ENCODE results near the gene COL5A1. TPM values are rescaled to one million over a fixed set of nuclear protein-coding genes. Genes with fewer than 3 reads are reported as not detected.

COL5A1 gene
- polyA plus RNA-seq, 12 donors = 97.3 to 862 (median 434) TPM

DNA sequence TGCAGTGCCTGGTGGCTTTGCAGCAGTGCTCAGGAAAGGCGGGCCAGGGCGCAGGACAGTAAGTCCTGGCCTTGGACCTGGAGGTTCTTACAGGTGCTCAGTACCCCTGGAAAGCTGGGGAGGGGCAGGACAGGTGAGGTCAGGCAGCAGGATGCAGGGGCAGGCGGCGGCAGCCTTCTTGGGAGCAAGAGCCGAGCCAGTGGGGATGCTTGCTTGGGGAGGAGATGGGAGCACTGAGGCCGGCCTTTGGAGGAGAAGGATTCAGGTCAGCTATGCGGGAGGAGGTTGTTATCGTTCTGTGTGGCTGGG is 98.0 kb downstream of the COL5A1 start:
- no peak for DNase-seq

DNA sequence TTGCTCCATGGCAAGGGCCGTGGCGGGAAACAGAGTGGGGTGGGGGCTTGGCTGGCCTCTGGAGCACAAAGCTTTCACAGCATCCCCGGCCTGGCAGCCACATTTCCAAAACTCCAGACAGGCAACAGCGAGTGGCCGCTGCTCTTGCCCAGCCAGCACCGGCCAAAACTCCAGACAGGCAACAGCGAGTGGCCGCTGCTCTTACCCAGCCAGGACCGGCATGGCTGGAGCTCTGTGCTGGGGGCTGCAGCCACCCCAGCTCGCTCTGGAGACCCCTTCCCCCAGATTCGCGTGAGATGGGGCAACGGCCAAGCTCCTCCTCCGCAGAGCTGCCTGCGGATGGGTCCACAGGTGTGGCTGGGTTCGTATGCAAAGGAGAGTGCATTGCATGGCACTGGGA is 98.5 kb downstream of the COL5A1 start:
- DNase-seq = no peak

DNA sequence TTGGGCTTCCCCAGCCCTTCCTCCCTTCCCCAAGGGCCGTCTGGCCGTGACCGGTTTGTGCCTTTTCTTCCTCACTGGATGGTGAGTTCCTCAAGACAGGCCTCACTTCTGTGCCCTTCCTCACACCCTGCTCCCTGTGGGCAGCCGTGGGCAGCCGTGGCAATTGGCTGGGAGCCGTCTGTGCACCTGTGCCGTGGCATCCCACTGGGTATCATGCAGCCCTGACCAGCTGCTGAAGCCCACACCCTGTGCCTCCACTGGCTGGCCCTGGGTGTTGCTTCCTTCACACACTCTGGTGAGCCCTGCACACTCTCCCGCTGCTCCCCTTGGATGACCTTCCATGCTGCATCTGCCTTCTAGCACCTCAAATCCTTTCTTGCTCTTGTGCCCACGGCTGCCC is 100.2 kb downstream of the COL5A1 start:
- DNase-seq = no peak

DNA sequence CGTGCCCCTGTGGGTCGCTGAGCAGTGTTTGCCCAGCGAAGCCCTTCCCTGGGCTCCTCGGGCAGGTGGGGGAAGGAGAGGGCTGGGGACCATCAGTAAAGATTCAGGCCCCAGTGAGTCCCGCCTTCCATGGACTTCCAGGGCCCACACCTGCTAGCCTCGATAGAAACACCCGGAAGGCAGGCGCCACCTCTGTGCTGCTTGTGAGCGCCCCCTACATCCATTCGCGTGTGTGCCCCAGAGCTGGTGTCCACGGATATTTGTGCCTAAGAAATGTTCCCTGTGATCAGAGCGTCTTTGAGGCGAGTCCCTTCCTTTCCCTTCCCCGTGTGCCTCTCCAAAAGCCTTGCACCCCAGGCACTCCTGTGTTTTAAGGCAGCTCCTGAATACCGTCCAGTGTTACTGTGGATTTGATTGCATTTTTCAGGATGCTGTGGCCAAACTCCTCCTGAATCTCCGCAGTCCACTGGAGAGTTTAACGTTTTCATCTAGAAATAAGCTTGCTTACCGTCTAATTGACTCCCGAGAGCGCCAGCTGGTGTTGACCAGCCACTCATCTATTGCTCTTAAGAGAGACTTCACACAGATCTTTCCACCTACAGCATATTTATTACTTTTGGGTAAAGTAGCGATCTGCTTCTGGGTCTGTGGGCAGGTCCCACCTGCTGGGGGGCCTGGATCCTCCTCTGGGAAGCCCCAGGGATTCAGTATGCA is 101.4 kb downstream of the COL5A1 start:
- no peak for DNase-seq

DNA sequence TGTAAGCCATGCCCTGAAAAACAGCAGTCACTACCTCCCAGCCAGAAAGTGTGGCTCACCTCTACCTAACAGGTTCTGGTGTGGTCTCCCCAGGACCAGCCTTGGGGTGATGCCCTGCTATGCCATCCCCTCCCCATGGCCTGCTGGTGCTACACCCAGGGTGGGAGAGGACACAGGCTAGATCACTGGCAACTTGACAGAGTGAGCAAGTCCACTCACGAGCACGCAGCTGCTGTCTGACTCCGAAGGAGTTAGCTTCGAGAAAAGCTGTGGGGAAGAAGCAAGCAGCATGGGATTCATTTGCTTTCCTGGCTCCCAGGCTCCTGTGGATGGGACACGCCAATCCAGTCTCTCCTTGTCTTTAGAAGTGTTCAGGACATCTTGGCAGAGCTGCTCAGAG is 102.2 kb downstream of the COL5A1 start:
- DNase-seq = no peak

DNA sequence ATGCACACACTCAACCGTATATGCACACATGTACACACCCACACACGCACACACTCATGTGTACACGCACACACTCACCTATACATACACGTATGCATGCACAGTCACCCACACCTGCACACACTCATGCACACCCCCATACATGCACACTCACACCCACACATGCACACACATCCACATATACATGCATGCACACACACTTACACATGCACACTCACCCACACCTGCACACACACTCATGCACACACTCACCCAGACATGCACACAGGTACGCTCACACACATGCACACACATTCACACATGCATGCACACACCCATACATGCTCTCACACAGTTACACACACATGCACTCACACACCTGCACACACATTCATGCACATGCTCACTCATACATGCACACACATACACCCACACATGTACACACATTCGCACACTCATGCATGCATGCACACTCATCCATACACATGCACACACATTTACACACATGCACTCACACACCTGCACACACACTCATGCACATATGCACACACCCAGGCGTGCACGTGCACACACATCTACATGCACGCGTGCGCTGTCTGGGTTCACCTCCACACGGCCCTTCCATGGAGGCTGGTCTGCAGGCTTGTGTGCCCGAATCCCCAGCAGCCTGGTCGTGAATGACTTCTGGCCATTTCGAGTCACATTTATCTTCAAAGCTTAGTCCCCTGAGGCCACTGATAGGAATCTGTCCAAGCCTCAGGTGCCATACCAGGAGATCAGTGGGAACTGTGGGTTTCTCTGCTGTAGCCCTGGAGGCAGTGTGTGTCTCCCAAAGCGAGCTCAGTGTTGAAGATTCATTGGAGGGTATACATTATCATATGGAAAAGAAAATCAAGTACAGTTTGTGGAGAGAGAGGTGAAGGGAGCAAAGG is 103.0 kb downstream of the COL5A1 start:
- no peak for DNase-seq

DNA sequence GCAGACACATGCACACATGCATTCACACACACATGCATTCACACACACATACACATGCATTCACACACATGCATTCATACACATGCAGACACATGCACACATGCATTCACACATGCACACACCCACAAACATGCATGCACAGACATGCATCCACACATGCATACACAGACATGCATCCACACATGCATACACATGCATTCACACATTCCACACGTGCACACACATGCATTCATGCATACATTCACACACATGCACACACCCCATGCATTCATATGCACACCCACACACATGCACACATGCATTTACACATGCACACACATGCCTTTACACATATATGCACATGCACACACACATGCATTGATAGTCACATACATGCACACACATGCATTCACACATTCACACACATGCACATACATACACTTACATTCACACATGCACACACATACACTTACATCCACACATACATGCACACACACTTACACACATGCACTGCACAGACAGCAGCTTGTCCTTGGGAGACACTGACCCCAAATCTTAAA is 106.4 kb downstream of the COL5A1 start:
- no peak for DNase-seq

DNA sequence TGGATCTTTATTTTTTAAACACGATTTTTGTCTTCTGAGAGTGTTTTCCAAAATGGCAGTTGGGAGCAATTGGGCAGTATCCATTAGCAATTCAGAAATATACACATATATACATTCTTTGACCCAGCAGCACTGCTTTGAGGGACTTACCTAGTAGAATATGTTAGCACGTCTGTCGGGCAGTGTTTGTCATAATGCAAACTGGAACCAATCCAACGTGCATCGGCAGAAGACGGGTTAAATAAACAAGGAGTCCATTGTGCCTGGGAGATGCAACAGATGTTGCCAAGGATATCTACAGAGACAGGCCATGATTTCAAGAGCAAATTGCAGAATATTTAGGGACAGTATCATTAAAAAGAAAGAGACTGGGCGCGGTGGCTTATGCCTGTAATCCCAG is 107.0 kb downstream of the COL5A1 start:
- no peak for DNase-seq

DNA sequence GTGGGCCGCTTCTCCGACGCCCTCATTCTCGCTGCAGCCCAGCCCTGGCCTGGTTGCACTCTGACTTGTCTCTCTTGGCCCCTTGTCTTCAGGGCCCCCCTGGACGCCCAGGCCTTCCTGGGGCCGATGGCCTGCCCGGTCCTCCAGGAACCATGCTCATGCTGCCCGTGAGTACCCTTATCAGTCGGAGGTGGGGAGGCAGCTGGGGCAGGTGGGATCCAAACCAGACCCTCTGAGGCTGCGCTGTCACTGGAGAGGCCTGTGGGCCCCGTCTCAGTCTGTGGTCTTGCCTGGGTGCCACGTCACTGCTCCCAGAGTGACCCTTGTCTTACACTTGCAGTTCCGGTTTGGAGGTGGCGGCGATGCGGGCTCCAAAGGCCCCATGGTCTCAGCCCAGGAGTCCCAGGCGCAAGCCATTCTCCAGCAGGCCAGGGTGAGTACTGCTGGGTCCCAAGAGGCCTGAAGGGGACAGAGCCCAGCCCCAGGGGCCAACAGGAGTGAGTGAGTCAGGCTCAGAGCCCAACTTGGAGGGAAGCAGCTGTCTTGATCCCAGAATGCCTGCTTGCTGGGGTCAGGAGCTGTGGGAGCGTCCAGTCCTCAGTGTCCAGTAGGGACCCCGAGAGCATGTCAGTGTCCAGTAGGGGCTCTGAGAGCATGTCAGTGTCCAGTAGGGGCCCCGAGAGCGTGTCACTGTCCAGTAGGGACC is 109.0 kb downstream of the COL5A1 start:
- DNase-seq = no peak

DNA sequence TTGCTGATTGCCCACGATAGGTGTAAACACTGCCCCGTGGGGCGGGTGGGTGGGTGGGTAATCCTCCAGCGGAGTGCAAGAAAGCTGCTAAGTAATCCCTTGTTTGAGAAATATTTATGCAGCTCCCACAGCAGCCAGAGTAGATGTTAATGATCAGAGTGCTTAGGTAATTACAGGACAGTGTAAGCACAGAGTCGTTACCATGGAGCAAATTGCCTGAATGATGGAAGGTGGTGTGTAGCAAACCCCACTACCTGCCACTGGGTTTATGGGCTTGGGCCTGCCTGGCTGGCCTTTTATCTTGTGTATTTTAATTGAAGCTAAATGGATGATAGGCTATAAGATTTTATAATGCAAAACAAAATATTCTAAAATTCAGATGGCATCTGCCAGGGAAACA is 110.0 kb downstream of the COL5A1 start:
- no peak for DNase-seq

DNA sequence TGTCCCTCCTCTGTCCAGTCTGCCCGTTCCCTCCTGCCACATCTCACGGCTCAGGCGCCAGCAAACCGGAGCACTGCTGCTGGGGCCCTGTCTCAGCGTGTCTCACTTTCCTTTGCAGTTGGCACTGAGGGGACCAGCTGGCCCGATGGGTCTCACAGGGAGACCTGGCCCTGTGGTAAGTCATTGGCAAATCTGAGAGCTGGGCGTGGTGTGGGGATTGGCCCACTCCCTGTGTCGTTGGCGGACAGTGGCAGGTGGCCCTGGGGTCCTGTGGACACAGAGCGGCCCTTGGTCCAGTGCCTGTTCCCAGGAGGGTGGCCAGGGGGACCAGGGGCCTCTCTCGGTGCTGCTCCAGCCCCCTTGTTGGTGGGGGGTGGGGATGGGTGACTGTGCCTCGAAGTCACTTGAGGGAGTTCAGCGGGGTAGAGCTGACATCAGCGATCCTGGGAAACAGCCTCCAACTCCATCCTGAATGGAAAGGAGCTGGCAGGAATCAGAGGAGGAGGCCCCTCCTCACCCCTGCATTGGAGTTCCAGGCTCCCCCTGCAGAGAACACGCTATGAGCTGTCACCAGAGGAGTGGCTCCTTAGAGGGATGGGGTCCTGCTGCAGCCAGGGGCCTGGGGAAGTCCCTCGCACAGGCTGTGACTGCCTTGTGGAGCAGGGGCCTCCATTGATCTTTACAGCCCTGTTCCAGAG is 111.0 kb downstream of the COL5A1 start:
- no peak for DNase-seq

DNA sequence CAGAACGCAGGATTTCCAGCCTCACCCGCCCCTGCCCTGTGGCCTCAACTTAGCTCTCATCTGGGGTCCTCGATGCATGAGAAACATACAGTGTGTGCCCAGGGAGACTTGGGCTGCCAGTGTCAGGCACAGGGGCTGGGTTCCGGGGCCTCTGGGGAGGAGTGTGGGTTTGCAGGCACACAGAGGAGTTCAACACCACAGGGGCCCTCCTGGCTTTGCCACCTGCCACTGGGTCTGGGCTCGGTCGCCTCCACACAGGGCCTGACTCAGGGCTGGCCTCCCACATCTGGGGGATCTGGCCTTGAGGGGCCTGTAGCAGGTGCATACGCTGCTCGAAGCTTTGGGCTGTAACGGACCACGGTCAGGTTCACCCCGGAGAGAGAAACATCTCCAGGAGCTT is 111.6 kb downstream of the COL5A1 start:
- no peak for DNase-seq

DNA sequence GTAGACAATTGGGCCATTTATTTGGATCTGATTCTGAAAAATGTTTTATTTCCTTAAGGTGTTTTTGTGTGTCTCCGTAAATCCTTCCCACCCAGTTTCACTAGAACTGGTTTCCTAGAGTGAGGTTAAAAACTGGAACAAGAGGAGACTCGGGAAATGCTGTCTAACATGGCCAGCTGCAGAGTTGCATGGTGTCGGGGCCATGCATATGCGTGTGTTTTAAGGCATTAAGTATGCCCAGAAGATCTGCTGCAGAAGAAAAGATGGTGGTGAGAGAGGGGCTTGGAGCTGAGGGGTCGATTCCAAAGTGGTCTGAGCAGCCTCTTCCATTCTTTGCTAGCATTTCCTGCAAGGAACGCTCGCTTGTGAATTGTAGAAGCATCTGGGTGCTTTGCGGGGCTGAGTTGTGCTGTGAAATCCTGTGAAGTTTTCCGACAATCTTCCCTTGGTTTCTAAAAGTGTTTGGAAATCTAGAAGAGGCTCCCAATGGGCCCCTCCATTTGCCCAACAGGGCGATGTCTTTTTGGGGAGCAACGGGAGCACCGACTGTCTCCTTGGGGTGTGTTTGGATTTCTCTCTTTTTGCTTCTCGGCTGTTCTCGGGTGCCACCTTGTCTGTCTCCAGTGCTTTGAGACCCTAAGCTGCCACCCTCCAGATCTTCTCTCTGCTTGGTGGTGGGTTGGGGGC is 113.8 kb downstream of the COL5A1 start:
- DNase-seq = no peak

DNA sequence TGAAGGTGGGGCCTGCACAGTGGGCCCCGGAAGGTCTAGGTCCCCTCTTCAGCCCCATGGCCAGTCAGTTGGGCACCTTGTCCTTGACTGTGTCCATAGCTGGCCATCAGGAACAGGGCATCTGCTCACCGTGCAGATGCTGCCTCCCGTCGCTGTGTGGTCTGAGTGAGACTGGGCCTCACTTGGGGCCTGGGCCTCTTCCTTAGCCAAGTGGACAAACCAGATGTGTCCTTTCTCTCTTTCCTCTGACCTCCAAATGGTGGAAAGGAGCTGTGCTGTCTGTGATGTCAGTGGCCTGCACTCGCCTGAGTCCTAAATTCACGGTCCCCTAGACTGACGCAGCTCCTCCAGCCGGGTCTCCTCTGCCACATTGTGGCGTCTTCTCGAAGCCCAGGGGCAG is 114.5 kb downstream of the COL5A1 start:
- DNase-seq = no peak

DNA sequence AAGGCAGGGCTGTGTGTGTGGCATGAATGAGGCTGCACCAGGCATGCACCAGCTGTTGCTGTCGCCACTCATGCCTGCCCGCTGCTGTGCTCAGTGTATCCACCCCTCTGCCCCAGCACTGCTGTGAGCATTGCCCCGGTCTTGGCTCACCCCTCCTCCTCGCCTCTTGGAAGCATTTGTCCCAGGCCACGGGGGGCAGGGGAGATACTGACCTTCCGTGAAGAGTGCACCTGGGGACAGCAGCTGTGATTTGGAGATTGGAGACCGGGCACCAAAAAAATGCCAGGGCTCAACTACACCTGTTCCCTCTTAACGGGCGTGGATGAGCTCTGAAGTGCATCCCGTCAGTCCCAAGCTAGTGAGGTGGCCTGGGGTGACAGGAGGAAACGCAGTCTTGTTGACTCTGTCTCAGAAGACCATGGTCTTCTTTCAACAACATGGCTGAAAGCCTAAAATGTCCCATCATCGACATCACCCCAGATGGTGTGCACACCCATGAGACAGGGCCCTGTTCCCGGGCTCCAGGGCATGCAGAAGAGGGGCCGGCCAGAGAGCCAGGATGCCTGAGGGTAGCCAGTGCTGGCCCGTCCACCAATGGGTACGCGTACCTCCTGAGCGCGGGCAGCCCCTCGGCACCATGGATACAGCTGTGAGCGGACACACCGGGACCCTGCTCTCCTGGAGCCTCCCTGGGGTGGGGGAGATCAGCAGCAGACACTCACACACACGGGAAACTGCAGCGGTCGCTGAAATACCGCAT is 115.8 kb downstream of the COL5A1 start:
- DNase-seq = no peak

DNA sequence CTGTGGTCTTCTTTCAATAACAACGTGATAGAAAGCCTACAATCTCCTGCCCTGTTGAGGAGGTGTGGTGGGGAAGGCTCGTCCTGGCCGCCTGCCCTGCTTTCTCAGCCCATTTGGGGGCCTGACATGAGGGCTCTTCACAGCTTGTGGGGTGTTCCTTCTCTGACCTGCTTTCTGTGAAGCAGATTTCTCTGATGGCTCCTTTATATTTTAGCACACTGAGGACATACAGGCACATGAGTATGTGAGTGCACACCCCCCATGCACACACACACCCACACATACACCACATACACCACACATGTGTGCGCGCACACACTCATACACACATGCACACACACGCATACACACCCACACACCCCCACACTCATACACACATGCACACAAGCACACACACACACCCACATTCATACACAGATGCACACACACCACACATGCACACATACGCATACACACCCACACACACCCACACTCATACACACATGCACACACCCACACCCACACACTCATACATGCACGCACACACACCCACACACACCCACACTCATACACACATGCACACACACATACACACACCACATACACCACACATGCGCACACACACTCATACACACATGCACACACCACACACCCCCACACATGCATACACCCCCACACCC is 117.5 kb downstream of the COL5A1 start:
- DNase-seq = no peak

DNA sequence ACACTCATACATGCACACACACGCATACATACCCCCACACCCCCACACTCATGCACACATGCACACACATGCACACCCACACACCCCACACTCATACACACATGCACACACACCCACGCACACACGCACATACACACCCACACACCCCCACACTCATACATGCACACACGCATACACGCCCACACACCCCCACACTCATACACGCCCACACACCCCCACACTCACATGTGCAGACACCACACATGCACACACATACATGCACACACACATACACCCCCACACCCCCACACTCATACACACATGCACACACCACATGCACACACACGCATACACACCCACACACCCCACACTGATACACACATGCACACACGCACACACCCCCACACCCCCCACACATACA is 118.3 kb downstream of the COL5A1 start:
- DNase-seq = no peak

DNA sequence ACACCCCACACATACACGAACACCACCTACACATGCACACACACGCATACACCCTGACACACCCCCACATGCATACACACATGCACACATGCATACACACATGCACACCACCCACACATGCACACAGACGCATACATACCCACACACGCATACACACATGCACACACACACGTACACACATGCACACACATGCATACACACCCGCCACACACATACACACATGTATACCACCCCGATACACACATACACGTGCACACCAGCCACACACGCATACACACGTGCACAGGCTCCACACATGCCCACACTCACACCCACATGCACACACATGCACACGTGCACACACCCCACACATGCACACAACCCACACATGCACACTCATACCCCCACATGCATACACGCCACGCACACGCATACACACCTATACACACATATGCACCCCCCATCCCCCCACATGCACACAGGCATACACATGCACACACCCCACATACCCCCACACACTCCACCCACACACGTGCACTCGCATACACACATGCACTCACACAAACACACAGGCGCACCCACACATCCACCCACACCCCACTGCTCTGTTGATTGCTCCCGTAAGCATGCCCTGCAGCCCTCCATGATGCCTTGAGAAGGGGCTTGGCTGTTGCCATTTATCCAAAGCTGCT is 119.3 kb downstream of the COL5A1 start:
- no peak for DNase-seq

Data from muscle of arm (tissue), 12 donors.